Retinal pigment epithelial cell (primary cell): ENCODE measurements around the gene VAV3.

Experiments
- DNase-seq: peaks from one replicate; pipeline ENCODE4 v3.0.0-alpha.2; 2010; ENCODE audit warnings: low read depth
- H3K4me3 ChIP-seq: 2 replicates; pipeline ENCODE4 v1.5.1; 2011; ENCODE audit warnings: mild to moderate bottlenecking, low read length, control low read depth, moderate library complexity
- TF ChIP-seq, protein P1 (sequence below): conservative IDR thresholded peaks from 2 replicates; pipeline ENCODE4 v1.5.1; 2011; ENCODE audit warnings: low read depth, low read length, control low read depth, inconsistent platforms

Gene VAV3, protein sequence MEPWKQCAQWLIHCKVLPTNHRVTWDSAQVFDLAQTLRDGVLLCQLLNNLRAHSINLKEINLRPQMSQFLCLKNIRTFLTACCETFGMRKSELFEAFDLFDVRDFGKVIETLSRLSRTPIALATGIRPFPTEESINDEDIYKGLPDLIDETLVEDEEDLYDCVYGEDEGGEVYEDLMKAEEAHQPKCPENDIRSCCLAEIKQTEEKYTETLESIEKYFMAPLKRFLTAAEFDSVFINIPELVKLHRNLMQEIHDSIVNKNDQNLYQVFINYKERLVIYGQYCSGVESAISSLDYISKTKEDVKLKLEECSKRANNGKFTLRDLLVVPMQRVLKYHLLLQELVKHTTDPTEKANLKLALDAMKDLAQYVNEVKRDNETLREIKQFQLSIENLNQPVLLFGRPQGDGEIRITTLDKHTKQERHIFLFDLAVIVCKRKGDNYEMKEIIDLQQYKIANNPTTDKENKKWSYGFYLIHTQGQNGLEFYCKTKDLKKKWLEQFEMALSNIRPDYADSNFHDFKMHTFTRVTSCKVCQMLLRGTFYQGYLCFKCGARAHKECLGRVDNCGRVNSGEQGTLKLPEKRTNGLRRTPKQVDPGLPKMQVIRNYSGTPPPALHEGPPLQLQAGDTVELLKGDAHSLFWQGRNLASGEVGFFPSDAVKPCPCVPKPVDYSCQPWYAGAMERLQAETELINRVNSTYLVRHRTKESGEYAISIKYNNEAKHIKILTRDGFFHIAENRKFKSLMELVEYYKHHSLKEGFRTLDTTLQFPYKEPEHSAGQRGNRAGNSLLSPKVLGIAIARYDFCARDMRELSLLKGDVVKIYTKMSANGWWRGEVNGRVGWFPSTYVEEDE

DNA sequence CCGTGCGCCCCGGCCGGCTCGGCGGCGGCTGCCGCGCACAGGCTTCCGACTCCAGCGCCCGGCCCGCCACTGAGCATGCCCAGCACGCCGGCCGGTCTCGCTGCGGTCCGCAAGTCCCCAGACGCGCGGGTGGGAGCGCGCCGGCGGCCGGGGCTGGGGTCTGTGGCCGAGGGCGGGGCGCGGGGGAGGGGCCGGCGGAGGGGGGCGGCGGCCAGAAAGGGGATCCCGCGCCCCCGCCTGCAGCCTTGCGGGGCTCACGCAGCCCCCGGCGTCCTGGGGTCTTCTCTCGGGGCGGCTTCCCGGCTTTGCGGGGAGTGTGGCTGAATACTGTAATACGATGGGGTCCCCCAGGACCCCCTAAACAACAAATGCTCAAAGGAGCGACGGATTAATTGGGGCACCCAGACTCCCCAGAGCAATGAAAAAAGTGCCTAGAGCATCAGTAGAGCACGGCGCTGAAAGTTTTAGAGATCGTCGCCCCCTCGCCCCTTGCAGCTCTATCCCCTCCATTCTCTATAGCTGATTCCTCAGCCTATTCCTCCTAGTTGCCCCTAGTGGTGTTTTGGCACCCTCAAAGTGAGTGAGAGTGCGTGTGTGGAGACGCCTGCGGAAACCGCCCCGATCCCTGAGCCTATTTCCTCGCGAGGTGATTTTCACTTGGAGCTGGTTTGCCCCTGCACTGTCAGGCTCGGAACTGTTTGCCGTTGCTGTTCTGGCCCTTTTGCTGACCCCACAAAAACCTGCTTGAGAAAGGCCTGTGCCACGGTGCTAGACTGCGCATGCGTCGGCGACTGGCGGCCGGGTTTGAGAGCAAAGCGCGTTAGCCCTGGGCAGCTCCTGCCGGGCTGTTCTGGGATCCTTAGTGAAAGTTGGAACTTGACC, at the start of gene VAV3:
VAV3 (minus strand) TSS at position 71 of the 882 bp plus-strand sequence. CDS start 311 bp downstream, outside the sequence.
- peak; percentile 32 for DNase-seq
- TF ChIP-seq, protein P1, sequence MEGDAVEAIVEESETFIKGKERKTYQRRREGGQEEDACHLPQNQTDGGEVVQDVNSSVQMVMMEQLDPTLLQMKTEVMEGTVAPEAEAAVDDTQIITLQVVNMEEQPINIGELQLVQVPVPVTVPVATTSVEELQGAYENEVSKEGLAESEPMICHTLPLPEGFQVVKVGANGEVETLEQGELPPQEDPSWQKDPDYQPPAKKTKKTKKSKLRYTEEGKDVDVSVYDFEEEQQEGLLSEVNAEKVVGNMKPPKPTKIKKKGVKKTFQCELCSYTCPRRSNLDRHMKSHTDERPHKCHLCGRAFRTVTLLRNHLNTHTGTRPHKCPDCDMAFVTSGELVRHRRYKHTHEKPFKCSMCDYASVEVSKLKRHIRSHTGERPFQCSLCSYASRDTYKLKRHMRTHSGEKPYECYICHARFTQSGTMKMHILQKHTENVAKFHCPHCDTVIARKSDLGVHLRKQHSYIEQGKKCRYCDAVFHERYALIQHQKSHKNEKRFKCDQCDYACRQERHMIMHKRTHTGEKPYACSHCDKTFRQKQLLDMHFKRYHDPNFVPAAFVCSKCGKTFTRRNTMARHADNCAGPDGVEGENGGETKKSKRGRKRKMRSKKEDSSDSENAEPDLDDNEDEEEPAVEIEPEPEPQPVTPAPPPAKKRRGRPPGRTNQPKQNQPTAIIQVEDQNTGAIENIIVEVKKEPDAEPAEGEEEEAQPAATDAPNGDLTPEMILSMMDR = peak; percentile 18

DNA sequence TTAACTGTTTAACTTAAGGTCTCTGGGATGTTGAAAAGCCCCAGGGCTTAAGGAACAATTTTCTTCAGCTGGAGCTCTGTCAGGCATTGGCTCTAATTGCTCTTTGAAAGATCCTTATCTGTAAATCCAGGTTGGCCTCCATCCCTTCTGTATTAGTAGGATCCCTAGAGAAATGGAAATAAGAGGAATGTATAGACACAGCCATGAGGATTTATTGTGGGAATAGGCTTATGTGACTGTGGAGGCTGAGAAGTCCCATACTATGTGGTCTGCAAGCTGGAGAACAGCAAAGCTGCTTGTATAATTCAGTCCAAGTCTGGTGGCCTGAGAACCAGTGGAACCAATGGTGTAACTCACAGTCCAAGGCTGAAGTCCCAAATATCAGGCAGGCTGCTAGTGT, 47.6 kb upstream of the VAV3 start:
- H3K4me3 ChIP-seq = no peak overlapping the region
- TF ChIP-seq, protein P1 = no peak
- DNase-seq = no peak

More for the DNA sequence above, at the start of gene VAV3:
- H3K4me3 ChIP-seq = peak within 1 kb of the TSS; percentile 61

DNA sequence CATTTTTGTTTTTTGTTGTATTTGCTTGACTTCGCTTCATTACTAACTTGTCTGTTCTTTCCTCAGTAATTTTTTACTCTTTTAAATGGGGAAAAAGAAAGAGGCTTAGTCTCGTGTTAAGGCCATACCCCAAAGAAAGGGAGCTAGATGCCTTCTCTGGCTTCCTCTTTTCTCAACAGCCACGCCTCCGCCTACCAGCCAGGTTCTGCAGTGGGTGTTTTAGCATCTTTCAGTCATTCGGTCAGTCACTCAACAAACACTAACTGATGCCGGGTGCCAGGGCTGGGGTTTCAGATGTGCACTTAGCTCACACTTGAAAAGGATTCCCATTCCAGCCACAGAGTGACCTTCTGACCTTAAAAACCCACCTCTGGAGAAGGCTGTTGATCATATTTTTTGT, 46.3 kb upstream of the VAV3 start:
- TF ChIP-seq, protein P1 = no peak
- no peak for DNase-seq
- no peak overlapping the region for H3K4me3 ChIP-seq

DNA sequence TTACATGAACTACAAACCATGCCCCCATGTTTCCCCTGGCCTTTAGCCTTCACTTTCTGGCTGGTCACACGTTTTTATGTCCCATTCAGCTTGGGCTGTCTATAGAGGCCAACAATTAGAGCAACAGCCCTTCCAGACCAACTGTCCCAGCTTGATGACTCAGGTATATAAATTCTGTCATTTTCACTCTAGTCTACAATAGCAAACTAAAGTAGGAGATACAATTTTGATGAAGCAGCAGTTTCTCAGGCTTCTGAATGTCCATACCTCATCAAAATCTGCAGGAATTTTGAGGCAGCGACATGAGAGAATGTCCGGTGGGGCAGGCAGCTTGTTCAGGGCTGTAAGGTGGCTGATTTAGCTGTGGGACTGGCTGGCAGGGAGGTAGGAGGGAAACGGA, 45.6 kb upstream of the VAV3 start:
- TF ChIP-seq, protein P1 = no peak

DNA sequence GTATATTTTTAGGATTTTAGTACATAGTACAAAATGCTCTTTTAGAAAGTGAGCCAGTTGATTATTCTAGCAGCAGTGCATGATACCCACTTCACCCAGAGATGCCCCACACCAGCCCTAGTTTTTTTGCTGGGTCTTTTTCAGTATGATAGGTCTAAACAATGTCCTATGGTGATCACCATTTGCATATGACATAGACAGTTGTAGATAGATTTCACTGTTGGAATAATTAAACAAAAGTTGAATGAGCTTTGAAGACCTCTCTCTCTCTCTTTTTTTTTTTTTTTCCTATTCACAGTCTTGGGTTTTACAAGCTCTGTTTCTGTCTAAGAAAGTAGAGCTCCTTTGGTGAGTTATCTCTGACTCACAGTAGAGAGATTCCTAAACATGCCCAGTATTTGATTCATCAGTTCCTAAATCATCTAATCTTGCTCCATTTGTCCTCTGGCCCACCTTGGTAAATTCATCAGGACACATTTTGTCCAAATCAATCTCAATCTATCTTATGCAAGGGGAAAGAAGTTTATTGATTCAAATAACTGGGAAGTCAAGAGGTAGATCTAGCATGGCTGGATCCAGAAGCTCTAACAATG, 44.7 kb upstream of the VAV3 start:
- TF ChIP-seq, protein P1 = no peak

More for the DNA sequence above, 45.6 kb upstream of the VAV3 start:
- DNase-seq = no peak
- H3K4me3 ChIP-seq = no peak overlapping the region

DNA sequence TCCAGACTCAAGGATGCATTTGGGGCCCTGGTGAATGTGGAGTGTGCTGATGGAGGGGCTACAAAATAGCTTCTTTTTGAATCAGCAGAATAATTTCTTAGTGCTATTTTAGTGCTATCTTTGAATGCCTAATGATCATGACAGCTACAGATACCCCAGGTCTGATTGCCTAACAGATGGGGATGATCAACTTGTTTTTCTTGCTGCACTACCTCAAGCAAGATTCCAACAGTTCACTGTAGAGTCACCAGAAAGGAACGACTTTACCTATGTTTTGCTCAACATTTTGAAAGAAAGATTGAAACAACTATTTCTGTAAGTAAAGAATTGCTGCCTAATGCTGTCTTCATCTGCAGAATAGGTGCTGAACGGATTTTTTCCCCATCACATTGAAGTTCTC, 42.6 kb upstream of the VAV3 start:
- DNase-seq = no peak
- no peak overlapping the region for H3K4me3 ChIP-seq
- TF ChIP-seq, protein P1 = no peak

More for the DNA sequence above, 44.7 kb upstream of the VAV3 start:
- no peak overlapping the region for H3K4me3 ChIP-seq
- no peak for DNase-seq
